Stimulated activated CD4-positive, alpha-beta T cell treated with anti-CD3 and anti-CD28 coated beads, TNF-alpha, amount 100 ng/mL, for 4 hours (primary cell): ENCODE measurements around the gene HEYL.
A peak's percentile ranks its signal among the peaks of the same experiment; 100 is the strongest.

Experiments used
- DNase-seq, 3 experiments: peaks; one replicate each; pipeline ENCODE4 v3.0.0-alpha.2; 2020; ENCODE audit warnings: low read depth in 3 of 3

The HEYL gene

GRCh38 chr1:39639305-39640130, at the start of gene HEYL:
TSS of gene HEYL (minus strand) at chr1:39639643. CDS start at chr1:39639625, 18 bp downstream.
- DNase-seq, result peak; percentile 57 to 73 (median 61)

- DNase-seq, result no peak
Observed at GRCh38 chr1:39689214-39689613, 49.8 kb upstream of the HEYL start.

GRCh38 chr1:39688706-39689105, 49.3 kb upstream of the HEYL start:
- DNase-seq, result no peak

DNA sequence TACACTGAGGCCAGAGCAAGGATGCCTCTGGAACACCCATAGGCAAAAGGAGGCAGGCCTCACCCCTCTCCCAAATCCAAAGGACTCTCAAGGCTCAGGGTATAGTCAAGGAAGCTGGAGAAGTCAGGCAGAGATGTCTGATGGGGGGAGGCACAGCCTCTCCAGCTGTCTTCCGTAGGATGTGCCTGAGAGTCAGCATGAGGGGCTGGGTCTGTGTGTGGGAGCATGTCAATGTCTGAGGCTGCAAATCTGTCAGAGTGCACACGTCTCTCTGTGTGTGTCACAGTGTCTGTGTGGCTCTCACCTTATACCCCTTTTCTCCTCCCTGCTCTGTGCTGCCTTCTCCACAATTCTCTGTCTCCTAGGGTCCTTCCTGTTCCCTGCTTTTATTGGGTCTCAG, 47.8 kb upstream of the HEYL start:
- DNase-seq, result no peak

GRCh38 chr1:39685071-39685470, 45.6 kb upstream of the HEYL start:
- DNase-seq, result no peak

DNA sequence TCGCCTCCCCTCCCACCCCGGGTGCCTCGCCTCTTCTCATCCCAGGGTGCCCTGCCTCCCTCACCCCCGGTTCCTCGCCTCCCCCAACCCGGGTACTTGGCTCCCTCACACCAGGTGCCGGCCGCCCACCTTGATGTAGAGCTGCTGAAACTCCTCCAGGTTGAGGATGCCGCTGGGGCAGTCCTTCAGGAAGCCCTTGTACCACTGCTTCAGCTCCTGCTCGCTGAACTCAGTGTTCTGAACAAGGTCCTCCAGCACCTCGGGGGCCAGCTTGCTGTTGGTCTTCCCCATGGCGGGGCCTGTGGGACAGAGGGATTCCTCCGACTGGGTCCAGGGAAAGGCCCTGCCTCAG, 44.8 kb upstream of the HEYL start:
- DNase-seq, result no peak

DNA sequence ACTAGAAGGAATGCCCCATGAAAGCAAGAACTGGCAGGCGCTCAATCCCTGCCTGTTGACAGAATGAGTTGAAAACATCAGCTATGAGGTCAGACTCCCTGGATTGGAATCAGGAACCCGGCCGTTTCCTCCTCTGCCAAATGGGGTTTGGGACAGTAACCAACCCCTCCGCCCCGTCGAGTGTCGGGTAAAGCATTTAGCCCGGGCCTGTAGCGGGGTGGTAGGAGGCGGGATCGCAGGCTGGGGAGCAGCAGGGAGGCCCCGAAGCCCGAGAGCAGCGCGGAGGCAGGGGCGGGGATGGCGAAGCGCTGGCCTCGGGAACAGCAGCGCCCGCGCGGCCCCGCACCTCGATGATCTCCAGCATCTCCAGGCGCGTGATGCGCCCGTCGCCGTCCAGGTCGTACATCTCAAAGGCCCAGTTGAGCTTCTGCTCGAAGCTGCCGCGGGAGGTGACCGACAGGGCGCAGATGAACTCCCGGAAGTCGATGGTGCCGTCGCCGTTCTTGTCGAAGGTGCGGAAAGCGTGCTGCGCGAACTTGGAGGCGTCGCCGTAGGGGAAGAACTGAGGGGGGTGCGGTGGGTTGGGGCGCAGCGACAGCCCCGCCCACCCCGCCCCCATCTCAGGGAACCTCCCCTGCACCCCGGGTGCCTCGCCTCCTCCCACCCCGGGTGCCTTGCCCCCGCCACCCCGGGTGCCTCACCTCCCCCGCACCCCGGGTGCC, 44.3 kb upstream of the HEYL start:
- peak in 1 of 3 experiments; percentile 34 for DNase-seq

- DNase-seq, result no peak
Observed at GRCh38 chr1:39681999-39682398, 42.6 kb upstream of the HEYL start.

DNA sequence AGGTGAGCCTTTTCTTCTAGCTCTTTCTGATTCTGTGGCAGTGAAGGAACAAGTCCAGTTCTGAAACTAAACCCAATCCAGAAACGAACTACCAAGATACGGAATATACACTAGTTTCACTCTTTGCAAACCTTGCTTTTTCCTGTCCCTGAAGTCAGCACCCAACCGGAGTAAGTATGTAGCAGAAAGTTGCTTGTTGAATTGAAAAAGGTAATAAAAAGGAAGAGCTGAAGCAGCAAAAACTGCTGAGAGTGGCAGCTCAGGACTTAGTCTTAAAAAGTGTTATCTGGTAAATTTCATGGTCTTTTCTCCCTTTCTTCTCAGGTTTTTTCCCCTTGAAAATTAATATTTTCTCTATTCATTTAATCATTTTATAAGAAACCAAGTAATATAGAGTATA, 41.9 kb upstream of the HEYL start:
- no peak for DNase-seq

DNA sequence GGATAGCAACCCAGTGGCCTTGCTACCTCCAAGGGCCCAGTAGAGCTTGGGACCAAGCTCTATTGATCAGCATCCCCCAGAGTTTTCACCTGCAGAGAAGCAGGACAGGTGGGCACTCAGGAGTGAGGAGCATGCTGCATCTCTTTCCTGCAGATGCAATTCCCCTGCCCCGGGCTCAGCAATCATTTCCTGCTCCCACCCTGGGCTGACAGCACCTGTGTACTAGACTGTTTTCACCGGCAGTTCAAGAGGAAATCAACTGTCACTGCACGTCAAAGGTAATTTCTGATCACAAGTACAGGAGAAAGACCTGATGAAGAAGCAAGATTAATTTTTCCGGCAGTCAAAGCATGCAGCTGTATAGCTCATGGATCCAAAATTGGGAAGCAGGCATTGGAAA, 41.3 kb upstream of the HEYL start:
- no peak for DNase-seq

DNA sequence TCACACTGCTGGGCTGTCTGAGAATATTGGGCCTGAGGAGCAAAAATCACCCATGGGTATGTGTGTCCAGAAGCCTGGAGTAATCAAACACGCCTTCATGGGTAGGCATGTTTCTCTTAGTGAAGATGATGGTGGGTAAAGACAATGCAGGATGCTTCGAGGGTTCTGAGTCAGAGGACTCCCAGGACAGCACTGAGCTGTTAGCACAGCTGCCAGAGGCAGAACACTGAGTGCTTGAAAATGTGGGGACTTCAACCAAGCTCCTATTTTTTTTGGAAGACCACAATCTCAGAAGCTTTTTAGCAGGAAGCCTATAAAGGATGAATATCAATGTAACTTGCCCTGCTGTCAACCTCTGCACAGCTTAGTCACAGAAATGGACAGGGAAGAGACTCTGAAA, 40.4 kb upstream of the HEYL start:
- no peak for DNase-seq

- no peak for DNase-seq
Observed at GRCh38 chr1:39678889-39679288, 39.4 kb upstream of the HEYL start.

- no peak for DNase-seq
Observed at GRCh38 chr1:39677645-39678044, 38.2 kb upstream of the HEYL start.

GRCh38 chr1:39676948-39677548, 37.6 kb upstream of the HEYL start:
- no peak for DNase-seq

- DNase-seq, result no peak
Observed at GRCh38 chr1:39675220-39675619, 35.8 kb upstream of the HEYL start.

DNA sequence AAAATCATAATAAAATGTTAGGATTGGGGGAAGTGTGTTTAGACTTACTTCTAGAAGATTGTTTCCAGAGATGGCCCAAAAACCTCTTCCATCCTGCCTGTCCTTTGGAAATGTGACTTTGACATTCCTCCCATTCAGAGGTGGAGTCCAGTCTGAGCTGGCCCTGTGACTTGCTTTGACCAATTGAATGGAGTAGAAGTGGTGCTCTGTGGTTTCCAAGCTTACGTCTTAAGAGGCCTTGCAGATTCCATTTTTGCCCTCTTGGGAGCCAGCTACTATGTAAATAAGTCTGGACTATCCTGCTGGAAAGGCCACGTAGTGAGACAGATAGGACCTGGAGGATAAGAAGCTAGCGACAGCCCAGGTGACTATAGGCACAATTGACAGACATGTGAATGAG, 33.8 kb upstream of the HEYL start:
- DNase-seq, result no peak

GRCh38 chr1:39672551-39672947, 33.1 kb upstream of the HEYL start:
- DNase-seq, result no peak

GRCh38 chr1:39671793-39672550, 32.5 kb upstream of the HEYL start, which contains the start of gene NT5C1A:
TSS of gene NT5C1A (minus strand) at chr1:39672107. CDS start at chr1:39672038, 69 bp downstream.
- DNase-seq, result no peak

DNA sequence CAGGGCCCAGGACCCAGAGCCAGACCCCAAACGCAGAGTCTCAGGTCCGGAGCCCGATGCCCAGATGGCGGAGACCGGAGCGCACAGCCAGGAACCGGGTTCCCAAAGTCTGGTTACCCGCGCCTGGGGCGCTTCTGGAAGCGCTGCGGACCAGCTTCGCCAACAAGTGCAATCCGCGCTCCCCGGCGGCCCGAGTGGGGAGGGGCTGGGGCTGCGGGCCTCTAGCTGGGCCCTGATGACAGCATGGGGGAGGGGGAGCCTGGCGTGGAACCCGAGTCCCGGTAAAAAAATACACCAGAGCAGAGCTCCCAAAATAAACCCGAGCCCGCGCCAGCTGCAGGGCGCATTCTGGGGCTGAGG, 32.0 kb upstream of the HEYL start:
- DNase-seq, result no peak

DNA sequence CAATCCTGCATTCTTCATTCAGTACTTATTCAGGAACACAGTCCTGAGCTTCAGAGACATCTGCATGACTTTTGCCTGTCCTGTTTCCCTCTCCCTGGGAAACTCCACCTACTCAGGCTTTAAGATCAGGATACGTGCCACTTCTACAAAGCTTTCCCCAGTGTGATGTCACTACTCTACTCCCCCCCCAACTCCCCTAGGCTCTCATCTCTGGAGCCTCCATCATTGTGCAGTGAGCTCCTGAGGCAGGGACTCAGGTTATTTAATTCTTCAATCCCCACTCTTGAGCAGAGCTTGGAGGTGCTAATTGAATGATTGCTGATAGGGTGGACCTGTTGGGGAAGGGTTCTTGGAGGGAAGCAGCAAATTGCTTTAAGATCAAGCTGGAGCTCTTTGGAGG, 31.2 kb upstream of the HEYL start:
- DNase-seq, result no peak

- DNase-seq, result no peak
Observed at GRCh38 chr1:39668894-39669293, 29.5 kb upstream of the HEYL start.

- no peak for DNase-seq
Observed at GRCh38 chr1:39668111-39668510, 28.7 kb upstream of the HEYL start.
